Kidney glomerular epithelial cell (primary cell): ENCODE measurements around the gene RBP2.
A peak's percentile ranks its signal among the peaks of the same experiment; 100 is the strongest.

Experiments
- DNase-seq: peaks from one replicate; lab custom pipeline; 2025; lab: John Stamatoyannopoulos, UW

RBP2 gene

DNA sequence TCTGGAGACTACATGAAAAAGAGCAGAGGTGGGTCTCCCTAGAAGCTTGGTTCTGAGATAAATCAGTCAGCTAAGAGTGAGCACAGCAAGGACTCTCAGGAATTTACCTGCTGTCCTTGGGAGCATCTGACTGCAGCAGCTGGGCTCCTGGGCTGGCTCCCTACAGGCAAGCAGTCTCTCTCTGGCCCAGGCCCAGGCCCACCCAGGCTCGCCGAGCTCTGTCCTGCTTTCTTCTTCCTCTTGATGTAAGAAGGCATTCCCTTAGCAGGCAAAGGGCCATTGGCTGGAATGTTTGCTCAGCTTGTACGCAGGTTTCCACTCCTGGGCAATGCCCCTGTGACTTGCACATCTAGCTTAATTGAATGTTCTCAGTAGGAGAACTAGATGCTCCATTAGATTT is 4.3 kb upstream of the RBP2 start:
- DNase-seq: no peak

- DNase-seq: no peak
Observed at GRCh38 chr3:139477710-139478640, 1.7 kb upstream of the RBP2 start.

GRCh38 chr3:139473155-139473771 is 3.1 kb downstream of the RBP2 start:
- DNase-seq: peak; percentile 62

DNA sequence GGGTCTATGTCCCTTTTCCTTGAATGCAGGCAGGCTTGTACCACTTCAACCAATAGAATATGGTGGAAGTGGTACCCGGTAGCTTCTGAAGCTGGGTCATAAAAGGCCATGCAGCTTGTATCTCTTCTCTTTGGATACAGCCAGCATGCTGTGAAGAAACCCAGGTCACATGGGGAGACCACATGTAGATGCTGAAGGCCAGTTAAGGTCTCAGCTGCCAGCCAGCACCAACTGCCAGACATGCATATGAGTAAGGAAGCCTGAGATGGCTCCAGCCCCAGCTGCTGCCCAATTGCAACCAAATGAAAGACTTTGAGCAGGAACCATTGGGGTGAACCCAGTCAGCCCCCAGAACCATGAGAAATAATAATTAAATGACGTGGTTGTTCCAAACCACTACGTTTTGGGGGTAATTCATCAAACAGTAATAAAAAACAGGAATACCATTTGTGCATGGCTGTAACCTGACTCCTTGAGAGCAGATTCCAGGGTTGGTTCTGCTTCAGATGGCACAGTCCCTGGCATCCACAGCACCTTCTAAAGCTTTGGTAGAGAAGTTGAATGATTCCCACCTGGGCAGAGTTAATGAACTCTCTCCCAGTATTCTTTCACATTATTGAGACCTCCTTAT is 3.8 kb downstream of the RBP2 start:
- DNase-seq: peak; percentile 62

- DNase-seq: no peak
Observed at GRCh38 chr3:139470199-139470598, 6.1 kb downstream of the RBP2 start.

DNA sequence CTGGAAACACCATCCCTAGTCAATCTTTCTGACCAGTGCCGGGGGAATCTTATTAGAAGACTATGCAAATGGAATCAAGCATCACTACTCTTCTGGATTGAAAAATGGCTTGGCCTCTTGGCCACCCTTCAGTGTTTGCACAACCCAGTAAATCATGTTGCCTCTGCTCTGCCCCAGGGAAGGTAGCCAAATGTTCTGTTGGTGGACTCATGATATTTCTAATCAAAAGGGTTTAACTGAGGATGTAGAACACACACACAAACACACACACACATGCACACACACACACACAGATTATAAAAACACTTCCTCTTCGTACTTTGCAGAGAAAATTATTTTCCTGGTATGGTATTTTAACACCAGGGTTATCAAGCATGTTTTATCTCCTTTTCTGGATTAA is 7.9 kb downstream of the RBP2 start:
- no peak for DNase-seq

- DNase-seq: no peak
Observed at GRCh38 chr3:139466360-139466759, 10.0 kb downstream of the RBP2 start.

- no peak for DNase-seq
Observed at GRCh38 chr3:139465636-139466035, 10.7 kb downstream of the RBP2 start.

- DNase-seq: no peak
Observed at GRCh38 chr3:139463466-139463865, 12.8 kb downstream of the RBP2 start.

DNA sequence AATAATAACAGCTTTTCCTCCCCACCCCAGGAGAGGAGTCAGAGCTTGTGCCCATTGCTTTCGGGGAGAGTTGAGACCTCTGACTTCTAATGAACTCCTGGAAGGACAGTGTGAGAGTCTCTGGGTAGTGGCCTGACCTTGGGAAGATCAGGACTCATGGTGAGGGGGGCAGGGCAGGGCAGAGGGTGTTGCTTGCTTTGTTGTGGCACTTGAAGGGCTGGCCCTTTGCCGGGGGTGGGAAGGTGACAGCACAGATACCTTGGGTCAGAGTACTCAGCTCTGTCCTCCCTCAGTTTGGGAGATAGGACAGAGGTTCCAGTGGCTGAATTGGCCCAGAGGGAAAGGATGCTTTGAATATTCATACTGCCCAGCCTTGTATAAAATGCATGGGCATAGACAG is 15.8 kb downstream of the RBP2 start:
- DNase-seq: no peak

- no peak for DNase-seq
Observed at GRCh38 chr3:139460076-139460475, 16.2 kb downstream of the RBP2 start.

DNA sequence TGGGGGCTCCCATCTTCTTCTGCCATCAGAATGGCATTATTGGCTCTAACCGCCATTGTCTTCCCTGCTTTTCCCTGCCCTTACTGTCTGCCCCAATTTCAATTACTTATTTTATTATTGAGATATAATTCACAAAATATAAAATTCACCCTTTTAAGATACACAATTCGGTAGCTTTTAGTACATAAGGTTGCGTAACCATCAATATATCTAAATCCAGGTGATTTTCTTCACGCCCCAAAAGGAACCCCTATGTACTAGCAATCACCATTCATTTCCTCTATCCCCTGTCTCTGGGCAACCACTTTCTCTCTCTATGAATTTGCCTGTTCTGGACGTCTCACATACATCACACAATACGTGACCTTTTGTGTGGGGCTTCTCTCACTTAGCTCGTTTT is 18.0 kb downstream of the RBP2 start:
- DNase-seq: no peak

GRCh38 chr3:139457066-139457465 is 19.2 kb downstream of the RBP2 start:
- no peak for DNase-seq

DNA sequence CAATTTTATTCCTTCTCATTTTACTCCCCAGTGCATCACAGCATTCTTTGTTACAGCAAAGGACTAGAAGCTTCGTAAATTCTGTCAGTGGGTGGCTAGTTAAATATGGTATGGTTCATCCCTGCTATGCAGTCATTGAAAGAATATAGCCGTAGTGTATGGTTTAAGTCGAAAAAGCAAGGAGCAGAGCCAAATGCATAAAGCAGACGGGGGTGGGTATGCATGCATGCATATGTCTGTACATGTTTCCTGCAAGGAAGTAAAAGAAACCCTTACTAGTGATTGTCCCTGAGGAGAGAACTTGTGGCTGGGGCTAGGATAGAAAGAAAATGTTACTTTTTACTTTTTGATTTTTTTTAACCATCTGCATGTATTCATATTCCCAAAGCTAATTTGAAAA is 19.9 kb downstream of the RBP2 start:
- DNase-seq: no peak

DNA sequence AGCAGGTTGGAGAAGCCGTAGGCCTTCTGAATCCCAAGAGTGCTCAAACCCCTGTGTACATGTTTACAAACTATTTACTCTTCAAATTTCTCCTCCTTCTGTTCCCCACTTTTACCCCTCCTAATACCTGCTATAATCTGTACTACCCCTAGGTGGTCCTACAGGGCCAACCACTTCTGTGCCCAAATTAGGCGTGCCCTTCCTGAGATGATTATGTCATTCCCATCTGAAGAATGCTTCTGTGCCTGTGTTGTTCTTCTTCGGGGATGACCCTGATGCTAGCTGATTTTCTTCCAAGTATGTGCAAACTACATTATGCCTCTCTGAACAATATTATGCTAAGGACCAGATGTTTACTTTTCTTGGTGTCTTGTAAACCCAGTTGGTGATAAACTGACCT is 20.5 kb downstream of the RBP2 start:
- no peak for DNase-seq

- no peak for DNase-seq
Observed at GRCh38 chr3:139455206-139455605, 21.1 kb downstream of the RBP2 start.

DNA sequence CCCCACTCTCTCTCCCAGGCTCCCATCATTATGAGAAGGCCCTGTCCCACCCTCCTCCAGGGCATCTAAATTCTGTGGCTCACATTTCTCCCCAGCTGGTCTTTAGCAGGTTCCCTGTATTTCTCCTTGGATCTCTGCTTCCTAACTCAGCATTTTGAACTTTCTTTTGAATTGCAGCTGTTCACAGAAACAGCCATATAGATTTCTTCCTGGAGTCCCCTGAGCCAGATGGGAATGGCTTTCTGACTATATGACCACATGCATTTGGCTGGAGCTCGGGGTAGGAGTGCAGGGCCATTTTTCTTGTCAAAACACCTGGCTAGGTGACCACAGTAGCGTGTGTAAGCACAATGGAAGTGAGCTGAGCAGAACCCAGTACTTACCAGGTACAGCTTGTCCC is 22.0 kb downstream of the RBP2 start:
- DNase-seq: no peak

- no peak for DNase-seq
Observed at GRCh38 chr3:139450159-139450558, 26.2 kb downstream of the RBP2 start.

- no peak for DNase-seq
Observed at GRCh38 chr3:139449566-139449965, 26.8 kb downstream of the RBP2 start.

- no peak for DNase-seq
Observed at GRCh38 chr3:139448104-139448503, 28.2 kb downstream of the RBP2 start.

- DNase-seq: no peak
Observed at GRCh38 chr3:139447486-139447885, 28.8 kb downstream of the RBP2 start.

- DNase-seq: no peak
Observed at GRCh38 chr3:139444446-139444845, 31.9 kb downstream of the RBP2 start.

DNA sequence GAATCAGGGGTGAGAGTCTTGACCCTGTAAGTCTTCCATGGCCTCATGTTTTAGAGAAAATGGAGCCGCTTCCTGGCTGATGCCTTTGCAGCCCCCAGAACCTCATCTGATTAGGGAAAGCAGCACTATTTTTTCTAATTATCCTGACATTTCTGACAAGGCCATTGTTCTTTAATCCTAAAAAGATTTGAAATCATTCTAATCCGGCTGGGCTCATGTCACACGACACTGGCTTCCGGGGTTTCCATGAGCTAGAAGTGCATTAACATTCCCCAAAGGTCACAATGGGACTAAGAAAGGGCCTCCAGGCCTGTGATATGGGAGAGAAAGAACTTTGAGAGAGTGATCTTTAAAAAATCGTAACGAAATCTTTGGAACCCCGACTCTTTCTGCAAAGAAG is 33.1 kb downstream of the RBP2 start:
- DNase-seq: no peak
